GM23338 (cell line): ENCODE data around the gene DYNLT4.

ENCODE experiments used
- CREB1 ChIP-seq: fragments of 250-450 bp; sonication (Bioruptor Pico); IDR thresholded peaks from 2 replicates; pipeline ENCODE4 v1.5.0; 2020; ENCODE audit warnings: low read depth, mild to moderate bottlenecking, moderate library complexity
- EZH2 ChIP-seq: fragments of 200-600 bp; sonication (generic); IDR thresholded peaks from one replicate; pipeline ENCODE4 v1.8.0; 2017; ENCODE audit warnings: antibody characterized with exemption, mild to moderate bottlenecking, low read depth; ENCODE audit not compliant: unreplicated experiment
- EZH2phosphoT487 ChIP-seq: fragments of 200-600 bp; sonication (generic); IDR thresholded peaks from one replicate; pipeline ENCODE4 v1.8.1; 2018; ENCODE audit warnings: antibody characterized with exemption; ENCODE audit not compliant: unreplicated experiment
- JUNB ChIP-seq: IDR thresholded peaks from one replicate; pipeline ENCODE4 v1.6.1; 2016; ENCODE audit warnings: antibody characterized with exemption; ENCODE audit not compliant: unreplicated experiment
- NANOG ChIP-seq: IDR thresholded peaks from 2 replicates; pipeline ENCODE4 v1.6.1; 2016; ENCODE audit warnings: antibody characterized with exemption, borderline replicate concordance
- POLR2AphosphoS5 ChIP-seq: IDR thresholded peaks from 2 replicates; pipeline ENCODE4 v1.6.1; 2016; ENCODE audit warnings: antibody characterized with exemption, low read depth
- STAT1 ChIP-seq: IDR thresholded peaks from one replicate; pipeline ENCODE4 v1.6.1; 2016; ENCODE audit warnings: antibody characterized with exemption; ENCODE audit not compliant: unreplicated experiment
- ZNF114 ChIP-seq: fragments of 250-450 bp; sonication (Bioruptor Pico); IDR thresholded peaks from 2 replicates; pipeline ENCODE4 v1.5.0; 2020; ENCODE audit warnings: mild to moderate bottlenecking, moderate library complexity
- ZNF331 ChIP-seq: fragments of 250-450 bp; sonication (Bioruptor Pico); IDR thresholded peaks from 2 replicates; pipeline ENCODE4 v1.5.0; 2020; ENCODE audit warnings: low read depth, mild to moderate bottlenecking, moderate library complexity
- TF ChIP-seq, protein P1 (sequence below), 2 experiments: fragments of 200-600 bp in 1 of 2; sonication (generic) in 1 of 2; conservative IDR thresholded peaks; 2 replicates each; pipeline versions ENCODE4 v1.5.1 to v1.6.1; 2016 to 2017; ENCODE audit warnings: antibody characterized with exemption in 2 of 2, low read depth in 2 of 2, mild to moderate bottlenecking in 2 of 2, moderate library complexity in 1 of 2
- TF ChIP-seq, protein P2 (sequence below): IDR thresholded peaks from 2 replicates; pipeline ENCODE4 v1.6.1; 2016; ENCODE audit warnings: antibody characterized with exemption
- TF ChIP-seq, protein P3 (sequence below): IDR thresholded peaks from one replicate; pipeline ENCODE4 v1.6.1; 2018; ENCODE audit warnings: antibody characterized with exemption; ENCODE audit not compliant: unreplicated experiment

DNA sequence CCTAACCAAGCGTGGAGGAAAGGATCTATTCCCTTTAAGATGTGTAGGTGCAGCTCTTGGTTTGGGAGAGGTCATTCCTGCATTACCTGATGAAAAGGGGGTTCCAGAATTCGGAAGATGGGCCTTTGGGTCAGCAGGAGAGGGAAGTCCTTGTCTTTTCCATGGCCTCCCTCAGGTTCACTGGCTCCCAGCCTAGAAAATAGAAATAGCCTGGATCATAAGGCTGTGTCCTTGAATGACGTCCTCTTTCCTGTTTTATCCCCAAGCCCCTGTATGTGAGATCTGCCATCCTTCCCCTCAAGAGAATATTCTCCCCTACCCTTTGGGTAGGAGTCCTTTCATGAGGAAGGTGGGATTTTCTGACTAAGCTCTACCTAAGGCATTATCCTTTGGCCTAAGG is 46.3 kb downstream of the DYNLT4 start:
- TF ChIP-seq, protein P1, sequence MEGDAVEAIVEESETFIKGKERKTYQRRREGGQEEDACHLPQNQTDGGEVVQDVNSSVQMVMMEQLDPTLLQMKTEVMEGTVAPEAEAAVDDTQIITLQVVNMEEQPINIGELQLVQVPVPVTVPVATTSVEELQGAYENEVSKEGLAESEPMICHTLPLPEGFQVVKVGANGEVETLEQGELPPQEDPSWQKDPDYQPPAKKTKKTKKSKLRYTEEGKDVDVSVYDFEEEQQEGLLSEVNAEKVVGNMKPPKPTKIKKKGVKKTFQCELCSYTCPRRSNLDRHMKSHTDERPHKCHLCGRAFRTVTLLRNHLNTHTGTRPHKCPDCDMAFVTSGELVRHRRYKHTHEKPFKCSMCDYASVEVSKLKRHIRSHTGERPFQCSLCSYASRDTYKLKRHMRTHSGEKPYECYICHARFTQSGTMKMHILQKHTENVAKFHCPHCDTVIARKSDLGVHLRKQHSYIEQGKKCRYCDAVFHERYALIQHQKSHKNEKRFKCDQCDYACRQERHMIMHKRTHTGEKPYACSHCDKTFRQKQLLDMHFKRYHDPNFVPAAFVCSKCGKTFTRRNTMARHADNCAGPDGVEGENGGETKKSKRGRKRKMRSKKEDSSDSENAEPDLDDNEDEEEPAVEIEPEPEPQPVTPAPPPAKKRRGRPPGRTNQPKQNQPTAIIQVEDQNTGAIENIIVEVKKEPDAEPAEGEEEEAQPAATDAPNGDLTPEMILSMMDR (conservative IDR thresholded peaks at IDR 0.05; ENCODE audit: low read depth in 2 of 2), result no peak
- TF ChIP-seq POLR2AphosphoS5 (no peak), EZH2 (no peak), CREB1 (CRISPR knock-in tag) (no peak), JUNB (no peak), EZH2phosphoT487 (no peak), NANOG (no peak), ZNF331 (CRISPR knock-in tag) (no peak), ZNF114 (CRISPR knock-in tag) (no peak), STAT1 (no peak)
- TF ChIP-seq, protein P2, sequence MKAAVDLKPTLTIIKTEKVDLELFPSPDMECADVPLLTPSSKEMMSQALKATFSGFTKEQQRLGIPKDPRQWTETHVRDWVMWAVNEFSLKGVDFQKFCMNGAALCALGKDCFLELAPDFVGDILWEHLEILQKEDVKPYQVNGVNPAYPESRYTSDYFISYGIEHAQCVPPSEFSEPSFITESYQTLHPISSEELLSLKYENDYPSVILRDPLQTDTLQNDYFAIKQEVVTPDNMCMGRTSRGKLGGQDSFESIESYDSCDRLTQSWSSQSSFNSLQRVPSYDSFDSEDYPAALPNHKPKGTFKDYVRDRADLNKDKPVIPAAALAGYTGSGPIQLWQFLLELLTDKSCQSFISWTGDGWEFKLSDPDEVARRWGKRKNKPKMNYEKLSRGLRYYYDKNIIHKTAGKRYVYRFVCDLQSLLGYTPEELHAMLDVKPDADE, result no peak
- TF ChIP-seq, protein P3, sequence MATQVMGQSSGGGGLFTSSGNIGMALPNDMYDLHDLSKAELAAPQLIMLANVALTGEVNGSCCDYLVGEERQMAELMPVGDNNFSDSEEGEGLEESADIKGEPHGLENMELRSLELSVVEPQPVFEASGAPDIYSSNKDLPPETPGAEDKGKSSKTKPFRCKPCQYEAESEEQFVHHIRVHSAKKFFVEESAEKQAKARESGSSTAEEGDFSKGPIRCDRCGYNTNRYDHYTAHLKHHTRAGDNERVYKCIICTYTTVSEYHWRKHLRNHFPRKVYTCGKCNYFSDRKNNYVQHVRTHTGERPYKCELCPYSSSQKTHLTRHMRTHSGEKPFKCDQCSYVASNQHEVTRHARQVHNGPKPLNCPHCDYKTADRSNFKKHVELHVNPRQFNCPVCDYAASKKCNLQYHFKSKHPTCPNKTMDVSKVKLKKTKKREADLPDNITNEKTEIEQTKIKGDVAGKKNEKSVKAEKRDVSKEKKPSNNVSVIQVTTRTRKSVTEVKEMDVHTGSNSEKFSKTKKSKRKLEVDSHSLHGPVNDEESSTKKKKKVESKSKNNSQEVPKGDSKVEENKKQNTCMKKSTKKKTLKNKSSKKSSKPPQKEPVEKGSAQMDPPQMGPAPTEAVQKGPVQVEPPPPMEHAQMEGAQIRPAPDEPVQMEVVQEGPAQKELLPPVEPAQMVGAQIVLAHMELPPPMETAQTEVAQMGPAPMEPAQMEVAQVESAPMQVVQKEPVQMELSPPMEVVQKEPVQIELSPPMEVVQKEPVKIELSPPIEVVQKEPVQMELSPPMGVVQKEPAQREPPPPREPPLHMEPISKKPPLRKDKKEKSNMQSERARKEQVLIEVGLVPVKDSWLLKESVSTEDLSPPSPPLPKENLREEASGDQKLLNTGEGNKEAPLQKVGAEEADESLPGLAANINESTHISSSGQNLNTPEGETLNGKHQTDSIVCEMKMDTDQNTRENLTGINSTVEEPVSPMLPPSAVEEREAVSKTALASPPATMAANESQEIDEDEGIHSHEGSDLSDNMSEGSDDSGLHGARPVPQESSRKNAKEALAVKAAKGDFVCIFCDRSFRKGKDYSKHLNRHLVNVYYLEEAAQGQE, result no peak
